Measurements from ENCODE around the gene DDX24. TPM values are rescaled to one million over a fixed set of nuclear protein-coding genes. Genes with fewer than 3 reads are reported as not detected.
"Not testable (repeated sequence)": the region's sequence is repeated elsewhere in the genome, so short reads cannot be mapped to it uniquely, and the experiment has no call there.

DDX24 gene
- total RNA-seq, 1 donor from 2014 or later = 262 TPM

DNA sequence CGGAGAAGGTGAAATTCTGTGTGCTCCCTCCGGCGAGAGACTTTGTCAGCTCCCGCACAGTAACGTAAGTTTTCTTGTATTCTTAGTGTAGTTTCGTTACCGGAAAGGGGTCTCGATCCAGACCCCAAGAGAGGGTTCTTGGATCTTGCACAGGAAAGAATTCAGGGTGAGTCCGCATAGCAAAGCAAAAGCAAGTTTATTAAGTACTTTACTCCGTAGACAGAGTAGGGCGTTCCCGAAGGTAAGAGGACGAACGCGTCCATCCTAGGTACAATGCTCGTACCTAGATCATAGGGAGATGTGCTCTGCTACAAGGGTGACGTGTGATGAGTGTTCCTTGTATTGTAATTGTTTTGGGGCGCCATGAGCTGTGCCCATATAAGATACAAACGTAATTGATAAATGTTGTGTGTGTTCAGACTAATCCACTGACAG, 401 bp upstream of the DDX24 start:
- Mint-ChIP-seq H3K27ac (peak overlapping the region; percentile 95), H3K36me3 (ENCODE audit: low read depth) (peaks cover 44% of the 10 kb centered on the region), H3K4me1 (peaks cover 47% of the 10 kb centered on the region), H3K9me3 (peaks cover 4% of the 10 kb centered on the region), H3K4me3 (peak overlapping the region; percentile 87), H3K27me3 (no peaks in the 10 kb centered on the region)
- DNase-seq = no peak
- intact Hi-C loops (cut with micrococcal nuclease) = loop anchor here (1.0 to 5.0 kb wide), 5 partner anchors 25 to 124 kb away; partner anchors contain the start of genes IFI27L2 and OTUB2

DNA sequence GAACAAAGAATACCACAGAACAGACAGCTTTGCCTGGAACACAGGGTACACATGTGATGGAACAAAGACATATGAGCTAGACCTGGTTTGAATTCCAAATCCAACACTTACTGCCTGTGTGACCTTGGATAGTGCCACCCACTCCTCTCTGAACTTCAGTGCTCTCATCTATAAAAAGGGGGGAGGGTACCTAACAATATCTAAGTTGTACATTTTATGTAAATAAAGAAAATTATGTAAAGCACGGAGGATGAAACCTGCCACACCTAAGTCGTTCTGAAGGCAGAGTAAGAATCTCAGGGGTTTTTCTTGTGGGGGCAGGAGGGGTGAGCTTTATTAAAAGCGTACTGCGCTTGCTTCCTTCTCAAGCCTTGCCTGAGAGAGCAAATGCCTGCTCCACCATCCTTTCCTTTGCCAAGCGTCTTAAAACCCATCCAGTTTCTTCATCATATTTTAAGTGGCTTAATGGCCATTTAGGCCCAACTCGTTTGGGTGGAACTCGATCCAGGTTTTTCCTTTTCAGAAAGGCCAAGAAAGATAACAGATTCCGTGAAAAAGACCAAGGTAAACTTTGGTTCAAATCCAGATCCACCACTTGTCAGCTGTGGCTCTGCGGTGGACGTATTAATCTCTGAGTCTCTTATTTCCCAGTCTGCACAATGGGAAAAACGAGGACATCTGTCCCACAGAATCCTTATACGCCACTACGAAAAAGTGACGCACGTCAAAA, 946 bp downstream of the DDX24 start:
- H3K36me3 Mint-ChIP-seq (ENCODE audit: low read depth) = peaks cover 54% of the 10 kb centered on the region
- H3K4me1 Mint-ChIP-seq = peaks cover 54% of the 10 kb centered on the region
- peak overlapping the region; percentile 87 for H3K4me3 Mint-ChIP-seq

DNA sequence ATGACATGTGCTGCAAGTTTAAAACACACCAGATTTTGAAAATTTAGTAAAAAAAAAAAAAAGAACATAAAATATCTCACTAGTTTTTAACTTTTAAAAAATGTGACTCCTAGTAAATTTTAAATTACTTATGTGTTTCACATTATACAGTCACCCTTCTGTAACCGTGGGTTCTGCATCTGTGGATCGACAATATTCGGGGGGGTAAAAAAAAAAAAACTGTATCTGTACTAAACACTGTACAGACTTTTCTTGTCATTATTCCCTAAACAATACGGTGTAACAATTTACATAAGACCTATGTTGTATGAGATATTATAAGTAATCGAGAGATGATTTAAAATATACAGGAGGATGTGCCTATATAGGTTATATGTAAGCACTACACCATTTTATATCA, 3.2 kb downstream of the DDX24 start:
- H3K4me3 Mint-ChIP-seq = peak overlapping the region; percentile 87
- peaks cover 63% of the 10 kb centered on the region for H3K36me3 Mint-ChIP-seq (ENCODE audit: low read depth)
- intact Hi-C loops (cut with micrococcal nuclease) = no loop called here

More for the DNA sequence above, 946 bp downstream of the DDX24 start:
- Mint-ChIP-seq H3K27ac (peak overlapping the region; percentile 95), H3K9me3 (peaks cover 3% of the 10 kb centered on the region), H3K27me3 (no peaks in the 10 kb centered on the region)
- intact Hi-C loops (cut with micrococcal nuclease) = loop anchor here (1.0 to 5.0 kb wide), 5 partner anchors 49 to 123 kb away; partner anchors contain the start of genes IFI27L2, OTUB2 and PPP4R4
- DNase-seq = peak; percentile 68

DNA sequence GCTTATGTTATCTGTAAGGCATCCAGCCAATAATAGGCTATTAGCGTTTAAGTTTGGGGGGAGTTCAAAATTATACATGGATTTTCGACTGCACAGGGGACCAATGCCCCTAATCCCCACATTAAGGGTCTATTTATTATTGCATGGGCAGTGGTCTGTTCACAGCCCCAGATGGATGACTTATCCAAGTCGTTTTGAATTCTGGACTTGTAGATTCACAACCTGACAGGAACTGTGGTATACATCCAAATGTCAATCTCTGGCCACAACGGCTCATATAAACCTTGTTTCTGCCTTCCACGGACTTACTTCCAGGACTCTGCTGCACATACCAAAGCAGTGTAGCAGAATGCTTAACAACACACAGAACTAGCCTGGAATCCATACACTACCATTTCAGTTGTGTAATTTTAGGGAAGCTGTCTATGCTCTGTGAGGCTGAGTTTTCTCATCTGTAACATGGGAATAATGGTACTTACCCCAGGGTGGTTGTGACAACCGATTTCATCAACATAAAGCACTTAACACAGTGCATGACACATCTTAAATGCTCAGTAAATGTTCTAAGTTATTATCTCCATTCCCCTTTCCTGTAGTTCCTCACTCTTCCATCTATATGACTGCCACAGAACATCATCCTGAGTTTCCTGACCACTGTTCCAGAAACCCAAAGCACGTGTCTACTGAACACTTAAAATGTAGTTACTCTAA, 3.7 kb downstream of the DDX24 start:
- H3K36me3 Mint-ChIP-seq (ENCODE audit: low read depth) = peaks cover 66% of the 10 kb centered on the region
- peak overlapping the region; percentile 63 for H3K4me3 Mint-ChIP-seq
- intact Hi-C loops (cut with micrococcal nuclease) = no loop called here
- no peaks in the 10 kb centered on the region for H3K27me3 Mint-ChIP-seq
- no peak for DNase-seq
- peaks cover 50% of the 10 kb centered on the region for H3K4me1 Mint-ChIP-seq
- H3K9me3 Mint-ChIP-seq = peaks cover 11% of the 10 kb centered on the region
- no peak overlapping the region for H3K27ac Mint-ChIP-seq

More for the DNA sequence above, 3.2 kb downstream of the DDX24 start:
- H3K9me3 Mint-ChIP-seq = peaks cover 11% of the 10 kb centered on the region
- DNase-seq = no peak
- H3K4me1 Mint-ChIP-seq = peaks cover 53% of the 10 kb centered on the region
- H3K27ac Mint-ChIP-seq = no peak overlapping the region
- H3K27me3 Mint-ChIP-seq = no peaks in the 10 kb centered on the region

DNA sequence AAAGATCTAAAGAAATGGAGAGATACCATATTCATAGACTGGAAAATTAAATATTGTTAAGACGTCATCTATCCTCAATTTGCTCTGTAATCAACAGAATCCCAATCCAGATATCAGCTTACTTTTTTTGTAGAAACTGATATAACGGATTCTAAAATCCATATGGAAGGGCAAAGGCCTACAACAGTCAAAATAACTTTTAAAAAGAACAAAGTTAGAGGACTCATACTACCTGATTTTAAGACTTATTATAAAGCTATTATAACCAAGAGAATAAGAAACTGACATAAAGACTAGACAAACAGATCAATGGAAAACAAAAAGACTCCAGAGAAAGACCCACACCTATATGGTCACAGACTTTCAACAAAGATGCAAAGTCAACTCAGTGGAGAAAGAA, 6.0 kb downstream of the DDX24 start:
- H3K4me1 Mint-ChIP-seq = peaks cover 42% of the 10 kb centered on the region
- peaks cover 86% of the 10 kb centered on the region for H3K36me3 Mint-ChIP-seq (ENCODE audit: low read depth)
- intact Hi-C loops (cut with micrococcal nuclease) = no loop called here
- no peak overlapping the region for H3K27ac Mint-ChIP-seq
- H3K4me3 Mint-ChIP-seq = no peak overlapping the region
- no peaks in the 10 kb centered on the region for H3K27me3 Mint-ChIP-seq
- no peak for DNase-seq
- peaks cover 13% of the 10 kb centered on the region for H3K9me3 Mint-ChIP-seq

DNA sequence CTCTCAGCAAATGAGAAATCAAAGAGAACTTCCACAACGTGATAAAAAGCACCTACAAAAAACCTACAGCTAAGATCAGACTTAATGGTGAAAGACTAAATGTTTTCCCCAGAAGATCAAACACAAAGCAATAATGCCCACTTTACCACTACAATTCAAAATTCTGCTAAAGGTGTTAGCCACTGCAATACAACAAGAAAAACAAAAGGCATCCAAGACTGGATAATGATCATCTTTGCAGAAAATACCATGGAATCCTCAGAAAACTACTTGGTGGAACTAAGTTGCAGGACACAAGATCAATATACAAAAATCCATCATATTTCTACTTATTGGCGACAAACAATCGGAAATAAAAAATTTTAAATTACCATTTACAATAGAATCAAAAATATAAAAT, 6.5 kb downstream of the DDX24 start:
- DNase-seq = no peak
- no peak overlapping the region for H3K27ac Mint-ChIP-seq
- intact Hi-C loops (cut with micrococcal nuclease) = no loop called here
- peaks cover 16% of the 10 kb centered on the region for H3K9me3 Mint-ChIP-seq
- H3K36me3 Mint-ChIP-seq (ENCODE audit: low read depth) = peaks cover 87% of the 10 kb centered on the region
- no peak overlapping the region for H3K4me3 Mint-ChIP-seq
- peaks cover 38% of the 10 kb centered on the region for H3K4me1 Mint-ChIP-seq
- H3K27me3 Mint-ChIP-seq = no peaks in the 10 kb centered on the region

DNA sequence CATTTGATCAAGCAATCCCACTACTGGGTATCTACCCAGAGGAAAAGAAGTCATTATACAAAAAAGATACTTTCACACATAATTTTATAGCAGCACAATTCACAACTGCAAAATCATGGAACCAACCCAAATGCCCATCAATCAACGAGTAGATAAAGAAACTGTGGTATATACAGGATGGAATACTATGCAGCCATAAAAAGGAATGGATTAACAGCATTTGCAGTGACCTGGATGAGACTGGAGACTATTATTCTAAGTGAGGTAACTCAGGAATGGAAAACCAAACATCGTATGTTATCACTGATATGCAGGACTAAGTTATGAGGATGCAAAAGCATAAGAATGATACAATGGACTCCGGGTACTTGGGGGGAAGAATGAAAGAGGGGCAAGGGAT, 8.9 kb downstream of the DDX24 start:
- DNase-seq; H3K27me3 Mint-ChIP-seq; intact Hi-C loops (cut with micrococcal nuclease); H3K27ac Mint-ChIP-seq; H3K4me3 Mint-ChIP-seq: not testable (repeated sequence)
- Mint-ChIP-seq H3K4me1 (peaks cover 35% of the 10 kb centered on the region), H3K36me3 (ENCODE audit: low read depth) (peaks cover 87% of the 10 kb centered on the region), H3K9me3 (peaks cover 31% of the 10 kb centered on the region)

DNA sequence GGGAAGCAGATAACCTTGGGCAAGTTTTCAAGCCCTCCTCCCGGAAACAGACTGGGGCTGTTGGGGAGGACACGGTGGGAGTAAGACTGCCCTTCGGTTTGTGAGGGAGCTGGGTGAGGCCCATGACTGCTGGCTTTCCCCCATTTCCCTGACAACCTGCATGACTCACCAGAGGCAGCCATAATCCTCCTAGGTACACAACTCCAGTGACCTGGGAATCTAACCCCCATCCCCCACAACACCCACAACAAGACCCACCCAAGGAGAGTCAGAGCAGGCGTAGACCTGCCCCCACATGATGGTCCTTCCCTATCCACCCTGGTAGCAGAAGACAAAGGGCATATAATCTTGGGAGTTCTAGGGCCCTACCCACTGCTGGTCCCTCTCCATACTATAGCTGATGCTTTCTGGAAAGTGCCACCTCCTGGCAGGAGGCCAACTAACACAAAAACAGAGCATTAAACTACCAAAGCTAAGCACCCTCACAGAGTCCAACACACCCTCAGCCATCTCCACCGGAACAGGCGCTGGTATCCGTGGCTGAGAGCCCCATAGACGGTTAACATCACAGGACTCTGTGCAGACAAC, 14.8 kb downstream of the DDX24 start:
- DNase-seq = no peak
- Mint-ChIP-seq H3K9me3 (peaks cover 26% of the 10 kb centered on the region), H3K27me3 (no peaks in the 10 kb centered on the region), H3K4me1 (peaks cover 56% of the 10 kb centered on the region), H3K27ac (no peak overlapping the region), H3K36me3 (ENCODE audit: low read depth) (peaks cover 76% of the 10 kb centered on the region), H3K4me3 (no peak overlapping the region)
- intact Hi-C loops (cut with micrococcal nuclease) = no loop called here

DNA sequence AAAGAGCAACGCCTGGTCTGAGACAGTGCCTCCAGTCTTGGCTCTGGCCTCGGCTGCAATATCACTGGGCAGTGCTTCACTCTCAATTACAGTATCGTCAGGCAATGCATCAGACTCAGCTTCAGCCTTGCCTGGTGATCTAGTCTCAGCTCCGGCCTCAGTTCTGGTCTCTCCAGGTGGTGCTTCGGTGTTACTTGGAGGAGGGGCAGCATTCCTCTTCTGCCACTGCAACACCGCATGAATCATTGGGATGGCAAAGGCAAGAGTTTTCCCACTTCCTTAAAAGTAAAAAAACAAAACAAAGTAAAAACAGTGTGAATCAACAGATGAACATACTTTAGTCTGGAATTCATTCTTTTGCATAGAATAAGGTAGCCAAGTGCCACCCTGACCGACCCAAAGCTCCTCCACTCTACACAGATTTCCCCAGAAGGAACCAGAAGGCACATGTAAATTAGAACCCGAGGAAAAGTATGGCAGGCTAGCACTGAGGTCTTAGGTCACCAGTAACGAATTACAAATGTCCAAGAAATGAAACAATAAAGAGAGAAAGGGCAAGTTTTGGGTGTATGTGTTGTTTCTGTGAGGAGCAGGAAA, 18.6 kb downstream of the DDX24 start:
- Mint-ChIP-seq H3K27me3 (no peaks in the 10 kb centered on the region), H3K36me3 (ENCODE audit: low read depth) (peaks cover 68% of the 10 kb centered on the region), H3K27ac (peak overlapping the region; percentile 54), H3K4me1 (peaks cover 52% of the 10 kb centered on the region), H3K9me3 (peaks cover 9% of the 10 kb centered on the region), H3K4me3 (no peak overlapping the region)
- DNase-seq = no peak
- intact Hi-C loops (cut with micrococcal nuclease) = no loop called here

DNA sequence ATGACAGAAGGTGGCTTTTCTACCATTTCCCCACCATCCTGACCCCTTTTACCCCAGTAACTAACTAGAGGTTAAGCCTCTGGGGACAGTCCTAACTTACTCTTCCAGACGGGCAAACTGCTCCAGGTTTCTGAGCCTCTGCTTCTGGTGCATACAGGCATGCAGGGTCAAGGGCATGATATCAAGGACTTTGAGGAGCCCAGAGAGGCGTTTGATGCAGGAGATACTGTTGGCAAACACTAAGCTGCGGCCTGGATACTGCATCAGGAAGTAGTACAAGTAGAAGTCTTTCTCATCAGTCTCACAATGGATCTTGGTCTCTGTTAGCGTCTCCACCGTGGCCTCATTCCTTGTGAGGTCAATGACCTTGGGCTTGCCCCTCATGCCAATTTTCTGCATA, 21.0 kb downstream of the DDX24 start:
- Mint-ChIP-seq H3K36me3 (ENCODE audit: low read depth) (peaks cover 72% of the 10 kb centered on the region), H3K27ac (no peak overlapping the region), H3K27me3 (no peaks in the 10 kb centered on the region), H3K9me3 (no peaks in the 10 kb centered on the region), H3K4me3 (no peak overlapping the region), H3K4me1 (peaks cover 50% of the 10 kb centered on the region)
- no peak for DNase-seq
- intact Hi-C loops (cut with micrococcal nuclease) = no loop called here

DNA sequence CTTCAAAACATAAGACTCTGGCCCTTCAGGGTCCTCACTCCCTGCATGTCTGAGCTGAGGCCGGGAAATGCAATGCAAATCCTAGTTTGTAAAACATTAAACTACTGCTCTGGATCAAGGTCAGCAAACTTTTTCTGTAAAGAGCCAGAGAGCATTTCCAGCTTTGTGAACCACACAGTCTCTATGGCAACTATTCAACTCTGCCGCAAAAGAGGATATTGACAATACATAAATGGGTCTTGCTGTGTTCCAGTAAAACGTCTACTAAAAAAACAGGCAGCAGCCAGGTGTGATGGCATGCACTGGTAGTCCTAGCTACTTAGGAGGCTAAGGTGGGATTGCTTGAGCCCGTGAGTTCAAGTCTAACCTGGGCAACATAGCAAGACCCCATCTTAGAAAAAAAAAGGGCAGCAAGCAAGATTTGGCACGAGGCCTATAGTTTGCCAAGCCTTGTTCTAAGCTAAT, 22.3 kb downstream of the DDX24 start:
- no peaks in the 10 kb centered on the region for H3K27me3 Mint-ChIP-seq
- no peak for DNase-seq
- peak overlapping the region; percentile 5 for H3K27ac Mint-ChIP-seq
- peaks cover 52% of the 10 kb centered on the region for H3K4me1 Mint-ChIP-seq
- H3K4me3 Mint-ChIP-seq = no peak overlapping the region
- H3K36me3 Mint-ChIP-seq (ENCODE audit: low read depth) = peaks cover 80% of the 10 kb centered on the region
- no peaks in the 10 kb centered on the region for H3K9me3 Mint-ChIP-seq
- intact Hi-C loops (cut with micrococcal nuclease) = no loop called here

DNA sequence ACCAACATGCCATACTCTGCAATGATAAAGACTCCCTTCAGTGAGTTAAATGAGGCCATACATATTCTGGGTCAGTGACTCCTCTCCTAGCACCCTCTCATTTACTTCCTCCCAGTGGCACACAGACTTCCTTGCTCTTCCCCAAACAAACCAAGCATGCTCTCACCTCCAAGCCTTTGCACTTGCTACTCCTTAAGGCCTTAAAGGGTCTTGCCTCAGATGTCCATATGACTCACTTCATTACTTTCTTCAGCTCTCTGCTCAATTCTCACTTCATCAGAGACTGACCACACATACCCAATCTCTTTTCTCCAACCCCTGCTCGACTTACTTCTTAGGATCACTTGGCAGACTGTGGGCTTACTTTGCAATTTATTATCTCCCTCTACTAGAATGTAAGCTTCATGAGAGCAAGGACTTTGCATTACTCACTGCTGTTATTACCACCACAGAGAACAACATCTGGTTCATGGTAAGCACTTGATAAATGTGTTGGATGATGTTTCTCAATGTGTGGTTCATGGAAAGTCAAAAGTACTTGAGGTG, 22.8 kb downstream of the DDX24 start:
- Mint-ChIP-seq H3K36me3 (ENCODE audit: low read depth) (peaks cover 80% of the 10 kb centered on the region), H3K9me3 (no peaks in the 10 kb centered on the region), H3K27me3 (no peaks in the 10 kb centered on the region), H3K4me3 (peak overlapping the region; percentile 12), H3K27ac (peak overlapping the region; percentile 31), H3K4me1 (peaks cover 50% of the 10 kb centered on the region)
- no peak for DNase-seq
- intact Hi-C loops (cut with micrococcal nuclease) = no loop called here

DNA sequence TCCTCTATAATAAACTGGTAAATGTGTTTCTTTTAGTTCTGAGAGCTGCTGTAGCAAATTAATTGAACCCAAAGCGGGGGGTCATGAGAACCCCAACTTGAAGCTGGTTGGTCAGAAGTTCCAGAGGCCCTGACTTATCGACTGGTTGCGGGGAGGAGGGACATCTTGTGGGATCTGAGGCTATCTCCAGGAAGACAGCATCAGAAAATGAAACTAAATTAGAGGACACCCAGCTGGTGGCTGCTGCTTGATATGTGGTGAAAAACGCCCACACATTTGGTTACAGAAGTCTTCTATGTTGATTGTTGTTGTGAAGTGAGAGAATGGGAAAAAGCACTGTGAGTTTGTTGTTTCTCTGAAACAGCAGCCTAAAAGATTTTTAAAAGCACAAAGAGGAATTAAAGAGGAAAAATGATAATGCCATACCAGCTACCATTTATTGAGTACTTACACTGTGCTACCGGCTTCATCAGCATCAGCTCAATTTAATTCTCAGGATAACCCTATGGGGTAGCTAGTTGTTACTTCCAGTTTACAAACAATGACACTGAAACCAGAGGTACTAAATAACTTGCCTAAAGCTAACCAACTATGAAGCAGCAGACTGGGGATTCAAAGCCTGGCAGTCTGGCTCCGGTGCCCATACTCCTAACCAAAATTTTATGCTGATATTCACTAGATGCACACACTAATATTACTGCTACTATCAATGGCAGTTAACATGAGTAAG, 24.3 kb downstream of the DDX24 start:
- Mint-ChIP-seq H3K9me3 (no peaks in the 10 kb centered on the region), H3K27ac (peak overlapping the region; percentile 73), H3K4me1 (peaks cover 53% of the 10 kb centered on the region), H3K36me3 (ENCODE audit: low read depth) (peaks cover 80% of the 10 kb centered on the region), H3K27me3 (no peaks in the 10 kb centered on the region), H3K4me3 (peak overlapping the region; percentile 45)
- intact Hi-C loops (cut with micrococcal nuclease) = loop anchor here (1.0 kb wide), 2 partner anchors 25 to 73 kb away; partner anchors contain the start of genes DDX24, IFI27L1 and IFI27L2
- peak; percentile 86 for DNase-seq

All from activated CD4-positive, alpha-beta T cell treated with anti-CD3 and anti-CD28 coated beads, Interleukin-2, amount 10 ng/mL, durations not matched to agents 24 days and 14 days (primary cell).